Measurements from ENCODE around the gene SERPINE2.

Gene SERPINE2

DNA sequence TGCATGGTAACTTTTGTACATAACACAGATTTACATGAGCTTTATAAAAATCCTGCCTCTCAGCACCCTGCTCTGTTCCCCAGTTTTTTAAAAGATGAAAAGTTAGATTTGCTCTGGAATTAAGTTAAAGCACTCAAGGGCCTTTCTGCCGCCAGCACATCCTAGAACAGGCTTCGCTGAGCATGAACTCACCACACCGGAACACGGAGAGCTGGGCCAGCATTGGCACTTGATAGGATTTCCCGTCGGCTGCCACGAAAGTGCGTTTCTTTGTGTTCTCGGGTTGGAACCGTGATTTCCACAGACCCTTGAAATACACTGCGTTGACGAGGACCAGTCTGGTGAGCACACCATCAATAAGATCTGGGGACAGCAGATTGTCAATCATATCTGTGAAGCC, 47.5 kb downstream of the SERPINE2 start:
- no peak for DNase-seq (ENCODE audit: low read depth)

DNA sequence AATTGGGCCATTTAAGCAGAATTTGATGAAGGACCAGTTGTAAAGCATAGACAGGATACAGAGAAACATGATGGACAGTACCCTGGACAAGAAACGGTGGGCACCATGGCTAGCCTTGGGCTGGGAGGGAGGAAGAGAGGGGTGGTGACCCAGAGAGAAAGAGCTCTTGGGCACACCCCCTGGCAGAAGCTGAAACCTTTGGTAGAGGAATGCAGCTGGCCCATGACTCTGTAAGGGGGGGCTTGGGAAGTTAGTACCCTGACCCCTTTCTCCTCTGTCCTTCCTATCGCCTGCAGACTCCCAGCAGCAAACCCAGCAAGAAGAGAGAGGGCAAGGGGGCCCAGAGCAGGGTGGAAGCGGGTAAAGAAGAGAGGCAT, 49.2 kb downstream of the SERPINE2 start:
- DNase-seq (ENCODE audit: low read depth), result no peak
- TF ChIP-seq, protein P1, sequence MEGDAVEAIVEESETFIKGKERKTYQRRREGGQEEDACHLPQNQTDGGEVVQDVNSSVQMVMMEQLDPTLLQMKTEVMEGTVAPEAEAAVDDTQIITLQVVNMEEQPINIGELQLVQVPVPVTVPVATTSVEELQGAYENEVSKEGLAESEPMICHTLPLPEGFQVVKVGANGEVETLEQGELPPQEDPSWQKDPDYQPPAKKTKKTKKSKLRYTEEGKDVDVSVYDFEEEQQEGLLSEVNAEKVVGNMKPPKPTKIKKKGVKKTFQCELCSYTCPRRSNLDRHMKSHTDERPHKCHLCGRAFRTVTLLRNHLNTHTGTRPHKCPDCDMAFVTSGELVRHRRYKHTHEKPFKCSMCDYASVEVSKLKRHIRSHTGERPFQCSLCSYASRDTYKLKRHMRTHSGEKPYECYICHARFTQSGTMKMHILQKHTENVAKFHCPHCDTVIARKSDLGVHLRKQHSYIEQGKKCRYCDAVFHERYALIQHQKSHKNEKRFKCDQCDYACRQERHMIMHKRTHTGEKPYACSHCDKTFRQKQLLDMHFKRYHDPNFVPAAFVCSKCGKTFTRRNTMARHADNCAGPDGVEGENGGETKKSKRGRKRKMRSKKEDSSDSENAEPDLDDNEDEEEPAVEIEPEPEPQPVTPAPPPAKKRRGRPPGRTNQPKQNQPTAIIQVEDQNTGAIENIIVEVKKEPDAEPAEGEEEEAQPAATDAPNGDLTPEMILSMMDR (conservative IDR thresholded peaks at IDR 0.05; ENCODE audit: low read length), result no peak
- H3K4me3 ChIP-seq (ENCODE audit: low read length), result no peak overlapping the region

More for the DNA sequence above, 47.5 kb downstream of the SERPINE2 start:
- TF ChIP-seq, protein P1 (conservative IDR thresholded peaks at IDR 0.05; ENCODE audit: low read length), result no peak
- H3K4me3 ChIP-seq (ENCODE audit: low read length), result no peak overlapping the region

DNA sequence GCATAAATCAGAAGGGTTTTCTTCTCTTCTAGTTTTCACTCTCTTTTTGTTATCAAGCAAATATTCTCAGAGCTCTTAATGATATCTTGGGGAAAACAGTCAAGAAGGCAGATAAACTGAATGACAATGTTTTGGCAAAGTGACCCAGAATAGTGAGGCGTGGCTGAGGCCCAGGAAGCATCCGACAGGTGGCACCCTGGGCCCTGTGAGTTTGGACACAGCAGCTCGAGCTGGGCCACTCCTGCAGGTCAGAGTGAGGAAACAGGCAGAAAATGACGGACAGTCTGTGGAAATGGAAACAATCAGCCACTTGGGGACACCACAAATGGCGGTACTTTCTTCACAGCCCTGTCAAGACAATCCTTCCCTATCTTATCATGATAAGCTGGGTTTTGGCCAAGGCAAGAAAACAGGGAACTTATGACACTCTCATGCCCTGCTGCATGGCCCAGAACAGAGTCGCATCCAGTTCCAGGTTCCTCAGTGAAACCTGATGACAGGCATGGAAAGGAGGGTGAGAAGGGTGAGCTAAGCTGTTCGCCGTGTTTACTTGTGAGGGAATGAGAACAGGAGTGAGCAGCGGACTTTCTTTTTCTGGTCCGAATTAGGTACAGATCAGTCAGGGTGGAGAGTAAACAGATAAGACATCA, 49.8 kb downstream of the SERPINE2 start:
- TF ChIP-seq, protein P1 (conservative IDR thresholded peaks at IDR 0.05; ENCODE audit: low read length), result no peak
- no peak overlapping the region for H3K4me3 ChIP-seq (ENCODE audit: low read length)
- no peak for DNase-seq (ENCODE audit: low read depth)

DNA sequence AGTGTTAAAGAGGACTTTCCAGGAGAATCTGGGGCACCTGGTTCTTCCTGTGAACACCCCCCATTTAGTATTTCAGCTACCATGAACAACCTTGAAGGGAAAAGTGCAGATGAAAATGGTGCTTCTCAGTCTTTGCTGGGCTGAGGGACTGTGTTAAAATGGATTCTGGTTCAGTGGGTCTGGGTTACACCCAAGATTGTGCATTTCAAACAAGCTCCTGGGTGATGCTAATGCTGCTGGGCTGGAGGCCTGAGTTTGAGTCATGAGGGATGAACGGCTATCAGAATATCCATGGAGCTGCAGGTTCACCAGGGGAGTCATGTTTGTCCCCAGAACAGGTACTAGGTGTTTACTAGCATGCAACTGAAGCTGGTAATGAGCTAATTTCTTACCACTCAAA, 57.8 kb downstream of the SERPINE2 start:
- TF ChIP-seq, protein P1 (conservative IDR thresholded peaks at IDR 0.05; ENCODE audit: low read length), result no peak
- H3K4me3 ChIP-seq (ENCODE audit: low read length), result no peak overlapping the region
- DNase-seq (ENCODE audit: low read depth), result no peak

DNA sequence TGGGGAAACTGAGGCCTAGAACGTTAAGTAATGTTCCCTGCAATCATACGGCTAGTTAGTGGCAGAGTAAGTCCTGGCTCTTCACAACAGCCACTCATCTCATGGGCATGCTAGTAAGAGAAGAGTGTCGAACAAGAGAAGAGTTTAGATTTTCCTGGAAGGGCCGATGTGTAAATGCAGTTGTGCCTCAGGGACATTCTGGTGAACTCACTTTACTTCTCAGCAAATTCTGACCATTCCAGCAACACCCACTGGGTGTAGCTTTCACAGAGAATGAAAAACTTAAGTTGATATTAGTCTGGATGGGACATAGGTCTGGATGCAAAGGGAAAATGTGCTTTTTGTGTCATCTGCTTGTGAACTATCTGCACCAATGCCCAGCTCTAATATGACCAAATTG, 58.3 kb downstream of the SERPINE2 start:
- DNase-seq (ENCODE audit: low read depth), result no peak
- no peak overlapping the region for H3K4me3 ChIP-seq (ENCODE audit: low read length)
- TF ChIP-seq, protein P1 (conservative IDR thresholded peaks at IDR 0.05; ENCODE audit: low read length), result no peak

DNA sequence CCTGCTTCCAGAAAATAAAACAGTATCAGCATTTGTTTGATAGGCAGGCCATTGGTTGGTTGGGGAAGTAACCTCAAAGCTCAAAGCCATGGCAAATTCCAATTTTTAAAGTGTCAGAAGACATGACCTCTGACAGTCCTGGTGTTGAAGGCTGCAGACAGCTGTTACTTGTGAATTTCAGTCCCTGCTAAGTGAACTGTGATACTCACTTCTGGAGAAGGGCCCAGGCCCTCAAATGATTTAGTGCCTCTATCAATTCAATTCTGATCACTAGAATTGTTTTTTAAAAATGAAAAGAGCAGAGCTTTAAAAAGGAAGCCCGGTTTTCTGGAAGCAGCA, 58.7 kb downstream of the SERPINE2 start:
- no peak overlapping the region for H3K4me3 ChIP-seq (ENCODE audit: low read length)
- TF ChIP-seq, protein P1 (conservative IDR thresholded peaks at IDR 0.05; ENCODE audit: low read length), result no peak
- DNase-seq (ENCODE audit: low read depth), result no peak

DNA sequence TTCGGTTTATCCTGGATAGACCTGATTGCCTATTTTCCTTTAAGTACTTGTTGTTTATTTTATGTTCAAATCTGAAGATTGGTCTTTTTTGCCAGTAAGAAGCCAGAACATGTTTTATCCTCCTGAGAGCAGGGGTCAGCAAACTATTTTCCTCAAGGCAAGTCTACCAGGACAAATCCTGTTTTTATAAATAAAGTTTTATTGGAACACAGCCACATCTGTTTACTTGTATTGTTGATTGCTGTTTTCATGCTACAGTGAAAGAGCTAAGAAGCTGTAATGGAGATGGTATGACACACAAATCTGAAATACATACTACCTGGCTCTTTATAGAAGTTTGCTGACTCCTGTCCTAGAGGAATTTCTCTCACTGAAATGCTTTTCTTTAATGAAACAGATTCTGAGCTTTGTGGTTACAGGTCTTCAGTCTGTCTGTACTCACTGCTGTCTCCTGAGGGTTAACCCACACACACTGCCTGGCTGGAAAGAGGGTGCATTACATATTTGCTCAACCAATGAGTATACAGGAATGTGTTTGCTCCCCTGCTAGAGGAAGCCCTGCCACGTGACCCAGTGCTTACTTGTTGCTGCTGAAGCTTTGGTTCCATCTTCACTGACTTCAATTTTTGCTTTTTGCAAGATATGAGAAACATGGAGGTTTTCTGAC, 59.2 kb downstream of the SERPINE2 start:
- no peak overlapping the region for H3K4me3 ChIP-seq (ENCODE audit: low read length)
- TF ChIP-seq, protein P1 (conservative IDR thresholded peaks at IDR 0.05; ENCODE audit: low read length), result no peak
- no peak for DNase-seq (ENCODE audit: low read depth)

Data from AG10803 (cell line).